Femur (tissue), 1 donor: ENCODE data around the gene CBLN3.
"Not testable (repeated sequence)": the region's sequence is repeated elsewhere in the genome, so short reads cannot be mapped to it uniquely, and the experiment has no call there.

Experiments
- DNase-seq: peaks from one replicate; pipeline ENCODE4 v3.0.0-alpha.2; 2017

Gene CBLN3

DNA sequence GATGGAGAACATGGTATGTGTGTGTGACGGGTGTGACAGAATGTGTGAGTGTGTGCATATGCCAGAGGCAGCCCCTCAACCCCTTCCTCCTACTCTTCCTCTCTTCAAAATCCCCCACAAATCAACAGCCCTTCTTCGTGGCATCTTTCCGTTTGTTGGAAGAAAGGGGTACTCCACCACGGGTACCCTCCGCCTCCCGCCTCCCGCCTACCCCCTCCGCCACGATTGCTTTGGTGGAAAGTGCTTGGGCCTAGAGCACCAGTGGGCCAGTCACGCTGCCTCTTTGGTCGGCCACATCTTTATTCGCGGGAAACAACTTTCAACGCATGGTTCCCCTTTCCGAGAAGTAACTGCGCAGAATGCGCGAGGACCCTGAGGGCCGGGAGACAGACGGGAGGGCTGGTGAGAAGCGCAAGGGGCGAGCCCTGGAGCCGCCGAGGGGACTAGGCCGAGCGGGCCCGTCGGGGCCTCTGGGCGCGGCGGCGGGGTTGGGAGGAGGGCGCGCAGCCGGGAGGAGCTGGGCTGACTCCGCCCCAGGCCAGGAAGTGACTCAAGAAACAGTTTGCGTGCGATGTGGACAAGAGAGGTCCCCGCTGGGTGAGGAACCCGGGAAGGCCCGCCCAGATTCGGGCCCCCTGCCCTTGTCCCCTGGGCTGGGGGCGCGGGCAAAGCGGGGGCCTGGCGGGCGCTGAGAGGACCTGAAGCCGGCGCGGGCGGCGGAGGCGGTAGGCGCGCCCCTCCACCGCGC, at the start of gene CBLN3, which contains the start of gene KHNYN:
Gene CBLN3 (minus strand): TSS at position 274 of the 748 bp plus-strand sequence. CDS start 614 bp downstream, outside the sequence.
Gene KHNYN (plus strand): TSS at position 560 of the 748 bp plus-strand sequence. CDS start 777 bp downstream, outside the sequence.
- peak; percentile 95 for DNase-seq

- DNase-seq: no peak
Observed at GRCh38 chr14:24475261-24475660, 45.8 kb upstream of the CBLN3 start.

DNA sequence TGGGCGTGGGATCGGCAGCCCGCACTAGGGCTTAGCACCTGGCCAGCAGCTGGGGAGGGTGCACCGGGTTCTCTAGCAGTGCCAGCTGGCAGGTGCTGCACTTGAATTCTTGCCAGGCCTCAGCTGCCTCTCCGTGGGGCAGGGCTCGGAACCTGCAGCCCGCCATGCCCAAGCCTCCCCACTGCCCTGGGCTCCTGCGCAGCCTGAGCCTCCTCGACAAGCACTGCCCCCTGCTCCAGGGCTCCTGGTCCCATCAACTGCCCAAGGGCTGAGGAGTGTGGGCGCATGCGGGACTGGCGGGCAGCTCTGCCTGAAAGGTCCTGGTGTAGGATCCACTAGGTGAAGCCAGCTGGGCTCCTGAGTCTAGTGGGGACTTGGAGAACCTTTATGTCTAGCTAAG, 43.7 kb upstream of the CBLN3 start:
- DNase-seq: no peak

DNA sequence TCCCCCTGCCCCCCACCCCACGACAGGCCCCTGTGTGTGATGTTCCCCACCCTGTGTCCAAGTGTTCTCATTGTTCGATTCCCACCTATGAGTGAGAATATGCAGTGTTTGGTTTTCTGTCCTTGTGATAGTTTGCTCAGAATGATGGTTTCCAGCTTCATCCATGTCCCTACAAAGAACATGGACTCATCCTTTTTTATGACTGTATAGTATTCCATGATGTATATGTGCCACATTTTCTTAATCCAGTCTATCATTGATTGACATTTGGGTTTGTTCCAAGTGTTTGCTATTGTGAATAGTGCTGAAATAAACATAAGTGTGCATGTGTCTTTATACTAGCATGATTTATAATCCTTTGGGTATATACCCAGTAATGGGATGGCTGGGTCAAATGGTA, 41.0 kb upstream of the CBLN3 start:
- not testable (repeated sequence) for DNase-seq

DNA sequence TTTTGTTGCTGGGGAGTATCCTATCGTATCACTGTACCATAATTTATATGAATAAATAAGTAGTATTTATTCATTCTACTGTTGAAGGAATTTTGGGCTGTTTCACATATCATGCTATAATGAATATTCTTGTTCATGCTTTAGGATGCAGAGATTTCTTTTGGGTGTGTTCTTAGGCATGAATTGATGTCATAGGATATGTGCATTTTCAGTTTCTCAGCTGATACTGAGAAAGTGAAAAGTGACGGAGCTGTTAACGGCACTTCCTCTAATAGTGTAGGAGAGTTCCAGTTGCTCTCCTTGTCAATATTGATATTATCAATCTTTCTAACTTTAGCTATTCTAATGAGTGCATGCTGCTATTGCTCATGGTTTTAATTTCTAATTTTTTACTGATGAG, 36.3 kb upstream of the CBLN3 start:
- no peak for DNase-seq

GRCh38 chr14:24465368-24465767, 35.9 kb upstream of the CBLN3 start:
- DNase-seq: no peak

DNA sequence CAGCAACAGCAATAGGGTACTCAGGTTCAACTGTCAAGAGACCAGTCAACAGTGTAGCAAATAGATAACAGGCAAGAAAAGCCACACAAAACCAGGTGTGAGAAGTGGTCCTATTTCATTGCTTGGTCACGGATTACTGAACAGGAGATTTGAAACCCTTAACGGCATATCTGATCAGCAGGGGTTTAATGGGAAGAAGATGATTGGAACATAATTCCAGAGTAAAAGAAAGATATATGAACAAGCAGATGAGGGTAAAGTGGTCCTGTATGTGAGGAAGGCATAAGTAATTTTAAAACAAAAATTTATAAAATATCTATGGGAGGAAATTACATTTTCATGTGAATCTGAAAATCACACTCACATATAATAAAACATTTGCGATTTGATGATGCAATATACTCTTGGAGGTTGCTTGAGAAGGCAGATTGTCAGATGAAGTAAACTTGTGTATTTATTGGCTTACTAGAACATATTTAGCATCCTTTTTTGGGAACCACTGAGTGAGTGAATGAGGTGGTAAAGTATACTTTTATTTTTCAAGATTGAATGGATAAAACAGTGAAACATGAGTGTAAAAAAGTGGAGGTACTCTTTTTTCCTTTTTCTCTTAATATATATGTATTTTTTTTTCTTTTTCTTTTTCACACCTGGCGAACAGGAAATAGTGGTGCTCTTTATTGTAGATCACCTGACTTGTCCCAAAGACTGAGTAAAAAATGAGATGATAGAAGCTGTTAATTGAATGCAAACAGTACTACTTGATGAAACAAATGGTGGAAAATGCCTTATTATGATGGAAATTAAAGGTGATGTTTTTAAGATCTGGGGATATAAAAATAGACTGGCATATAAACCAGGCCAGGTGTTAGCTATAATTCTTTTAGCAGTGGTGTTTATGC, 34.7 kb upstream of the CBLN3 start:
- DNase-seq: no peak

- no peak for DNase-seq
Observed at GRCh38 chr14:24463017-24463883, 33.8 kb upstream of the CBLN3 start.

- DNase-seq: no peak
Observed at GRCh38 chr14:24461336-24461735, 31.9 kb upstream of the CBLN3 start.

DNA sequence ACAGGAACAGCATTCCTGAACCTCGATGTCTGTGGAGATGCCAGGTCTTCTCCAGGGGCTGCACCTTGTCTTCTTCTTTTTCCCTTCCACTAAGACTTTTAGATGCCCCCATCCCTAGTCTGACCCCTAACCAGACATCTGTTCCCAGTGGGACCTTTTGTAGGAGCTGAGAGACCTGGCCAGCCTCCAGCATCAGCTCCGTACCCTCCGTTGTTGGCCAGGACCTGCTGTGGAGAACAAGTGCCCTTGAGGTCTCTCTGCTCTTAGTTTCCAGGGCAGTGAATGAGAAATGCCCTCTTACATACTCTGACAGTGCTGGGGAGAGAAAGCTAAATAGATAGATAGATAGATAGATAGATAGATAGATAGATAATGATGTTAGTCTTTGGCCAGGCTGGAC, 29.9 kb upstream of the CBLN3 start:
- no peak for DNase-seq

GRCh38 chr14:24458736-24459135, 29.3 kb upstream of the CBLN3 start:
- no peak for DNase-seq

GRCh38 chr14:24456980-24457379, 27.5 kb upstream of the CBLN3 start:
- no peak for DNase-seq

DNA sequence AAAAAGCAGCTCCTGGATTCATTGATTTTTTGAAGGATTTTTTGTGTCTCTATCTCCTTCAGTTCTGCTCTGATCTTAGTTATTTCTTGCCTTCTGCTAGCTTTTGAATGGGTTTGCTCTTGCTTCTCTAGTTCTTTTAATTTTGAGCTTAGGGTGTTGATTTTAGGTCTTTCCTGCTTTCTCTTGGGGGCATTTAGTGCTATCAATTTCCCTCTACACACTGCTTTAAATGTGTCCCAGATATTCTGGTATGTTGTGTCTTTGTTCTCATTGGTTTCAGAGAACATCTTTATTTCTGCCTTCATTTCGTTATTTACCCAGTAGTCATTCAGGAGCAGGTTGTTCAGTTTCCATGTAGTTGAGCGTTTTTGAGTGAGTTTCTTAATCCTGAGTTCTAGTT, 21.4 kb upstream of the CBLN3 start:
- DNase-seq: not testable (repeated sequence)

- no peak for DNase-seq
Observed at GRCh38 chr14:24443053-24443665, 13.7 kb upstream of the CBLN3 start.

GRCh38 chr14:24442240-24443052, 13.0 kb upstream of the CBLN3 start, which contains the start of gene SDR39U1:
SDR39U1 (minus strand) TSS chr14:24442776; CDS start chr14:24442769, 7 bp downstream.
- DNase-seq: peak; percentile 99

GRCh38 chr14:24441904-24442239, 12.4 kb upstream of the CBLN3 start:
- no peak for DNase-seq

DNA sequence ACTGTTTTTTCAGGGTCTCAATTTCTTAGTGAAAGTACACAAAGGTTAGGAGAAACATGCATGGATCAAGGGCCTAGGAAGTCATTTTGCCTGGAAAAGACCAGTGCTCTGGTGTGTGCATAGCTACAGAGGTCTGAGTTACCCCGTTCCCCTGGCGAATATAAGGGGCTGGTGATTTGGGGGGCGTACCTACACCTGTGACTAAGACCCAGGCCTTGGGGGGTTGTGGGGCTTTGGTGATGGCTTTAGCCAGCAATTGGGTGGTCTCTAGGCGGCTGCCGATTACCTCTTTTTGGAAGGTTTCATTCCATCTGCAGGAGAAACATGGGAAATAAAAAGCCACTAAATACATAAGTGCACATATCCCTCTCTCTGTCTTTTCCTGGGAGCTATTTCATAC, 12.0 kb upstream of the CBLN3 start:
- no peak for DNase-seq

- no peak for DNase-seq
Observed at GRCh38 chr14:24440606-24441399, 11.3 kb upstream of the CBLN3 start.

- peak; percentile 39 for DNase-seq
Observed at GRCh38 chr14:24439830-24440605, 10.6 kb upstream of the CBLN3 start.

GRCh38 chr14:24439257-24439656, 9.8 kb upstream of the CBLN3 start:
- no peak for DNase-seq
